Loucy (cell line): ENCODE measurements around the gene LYPLA2.

Experiments used
- H2AFZ ChIP-seq: fragments of 200-600 bp; sonication (generic); 2 replicates; pipeline ENCODE4 v1.6.0; 2016; ENCODE audit warnings: antibody characterized with exemption, mild to moderate bottlenecking, low read length, moderate library complexity
- H3F3A ChIP-seq: fragments of 200-600 bp; 2 replicates; pipeline ENCODE4 v1.6.0; 2016; ENCODE audit warnings: antibody characterized with exemption, low read depth, mild to moderate bottlenecking
- H3K27me3 ChIP-seq: fragments of 200-600 bp; sonication (generic); 2 replicates; pipeline ENCODE4 v1.6.1; 2014; ENCODE audit warnings: low read length, mild to moderate bottlenecking; ENCODE audit not compliant: insufficient read depth, poor library complexity, severe bottlenecking
- H3K36me3 ChIP-seq: fragments of 200-600 bp; sonication (generic); 2 replicates; pipeline ENCODE4 v1.6.1; 2016; ENCODE audit warnings: low read length; ENCODE audit not compliant: insufficient read depth
- H3K4me1 ChIP-seq: fragments of 200-600 bp; sonication (generic); 2 replicates; pipeline ENCODE4 v1.5.1; 2014; ENCODE audit warnings: low read length, mild to moderate bottlenecking; ENCODE audit not compliant: insufficient read depth, poor library complexity, severe bottlenecking
- H3K4me2 ChIP-seq: fragments of 200-600 bp; sonication (generic); 2 replicates; pipeline ENCODE4 v1.6.0; 2014; ENCODE audit warnings: antibody characterized with exemption, low read length, low read depth, mild to moderate bottlenecking; ENCODE audit not compliant: poor library complexity, severe bottlenecking
- H3K4me3 ChIP-seq: fragments of 200-600 bp; sonication (generic); 2 replicates; pipeline ENCODE4 v1.5.1; 2014; ENCODE audit warnings: low read length, mild to moderate bottlenecking, mixed read lengths; ENCODE audit not compliant: poor library complexity, severe bottlenecking
- H3K79me2 ChIP-seq: fragments of 200-600 bp; sonication (generic); 2 replicates; pipeline ENCODE4 v1.6.1; 2014; ENCODE audit warnings: low read length; ENCODE audit not compliant: insufficient read depth
- H3K9ac ChIP-seq: fragments of 200-600 bp; sonication (generic); 2 replicates; pipeline ENCODE4 v1.6.0; 2014; ENCODE audit warnings: mild to moderate bottlenecking, low read depth, low read length, moderate library complexity; ENCODE audit not compliant: poor library complexity, severe bottlenecking
- H3K9me2 ChIP-seq: fragments of 200-600 bp; sonication (generic); replicated peaks from 2 replicates; pipeline ENCODE4 v1.6.1; 2016; ENCODE audit warnings: low read depth, low read length, mixed read lengths
- H3K9me3 ChIP-seq: fragments of 200-600 bp; sonication (generic); 2 replicates; pipeline ENCODE4 v1.6.1; 2014; ENCODE audit warnings: mild to moderate bottlenecking, antibody characterized with exemption, low read length, low read depth; ENCODE audit not compliant: insufficient read depth
- H4K20me1 ChIP-seq: fragments of 200-600 bp; sonication (generic); 2 replicates; pipeline ENCODE4 v1.6.0; 2014; ENCODE audit warnings: antibody characterized with exemption, low read length, mild to moderate bottlenecking; ENCODE audit not compliant: insufficient read depth, poor library complexity, severe bottlenecking
- EZH2phosphoT487 ChIP-seq: fragments of 200-600 bp; IDR thresholded peaks from 2 replicates; pipeline ENCODE4 v1.6.1; 2018; ENCODE audit warnings: antibody characterized with exemption, mild to moderate bottlenecking, moderate library complexity, borderline replicate concordance
- TF ChIP-seq, protein P1 (sequence below): fragments of 200-600 bp; sonication (generic); conservative IDR thresholded peaks from 2 replicates; pipeline ENCODE4 v1.5.1; 2014; ENCODE audit warnings: mild to moderate bottlenecking, antibody characterized with exemption, low read length

The LYPLA2 gene

GRCh38 chr1:23743287-23744152 is 47.4 kb upstream of the LYPLA2 start, which contains the start of gene ELOA:
Gene ELOA, plus strand, starts transcription at chr1:23743471. Its CDS starts 33 bp downstream, at chr1:23743504.
- peak within 1 kb of the TSS; percentile 91 for H2AFZ ChIP-seq
- H3K4me3 ChIP-seq = peak within 1 kb of the TSS; percentile 89
- H3K4me1 ChIP-seq = peaks cover 35% of the 10 kb centered on the region
- H3K36me3 ChIP-seq = no peaks in the 10 kb centered on the region
- peak within 1 kb of the TSS; percentile 97 for H3K4me2 ChIP-seq
- H3K9me3 ChIP-seq = no peaks in the 10 kb centered on the region
- H3F3A ChIP-seq = no peaks in the 10 kb centered on the region
- H3K9me2 ChIP-seq = no peaks in the 10 kb centered on the region
- peak within 1 kb of the TSS; percentile 86 for H3K9ac ChIP-seq
- peaks cover 50% of the 10 kb centered on the region for H4K20me1 ChIP-seq
- H3K79me2 ChIP-seq = peaks cover 51% of the 10 kb centered on the region
- H3K27me3 ChIP-seq = no peaks in the 10 kb centered on the region
- TF ChIP-seq, protein P1, sequence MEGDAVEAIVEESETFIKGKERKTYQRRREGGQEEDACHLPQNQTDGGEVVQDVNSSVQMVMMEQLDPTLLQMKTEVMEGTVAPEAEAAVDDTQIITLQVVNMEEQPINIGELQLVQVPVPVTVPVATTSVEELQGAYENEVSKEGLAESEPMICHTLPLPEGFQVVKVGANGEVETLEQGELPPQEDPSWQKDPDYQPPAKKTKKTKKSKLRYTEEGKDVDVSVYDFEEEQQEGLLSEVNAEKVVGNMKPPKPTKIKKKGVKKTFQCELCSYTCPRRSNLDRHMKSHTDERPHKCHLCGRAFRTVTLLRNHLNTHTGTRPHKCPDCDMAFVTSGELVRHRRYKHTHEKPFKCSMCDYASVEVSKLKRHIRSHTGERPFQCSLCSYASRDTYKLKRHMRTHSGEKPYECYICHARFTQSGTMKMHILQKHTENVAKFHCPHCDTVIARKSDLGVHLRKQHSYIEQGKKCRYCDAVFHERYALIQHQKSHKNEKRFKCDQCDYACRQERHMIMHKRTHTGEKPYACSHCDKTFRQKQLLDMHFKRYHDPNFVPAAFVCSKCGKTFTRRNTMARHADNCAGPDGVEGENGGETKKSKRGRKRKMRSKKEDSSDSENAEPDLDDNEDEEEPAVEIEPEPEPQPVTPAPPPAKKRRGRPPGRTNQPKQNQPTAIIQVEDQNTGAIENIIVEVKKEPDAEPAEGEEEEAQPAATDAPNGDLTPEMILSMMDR = no peak
- TF ChIP-seq EZH2phosphoT487 = no peak

DNA sequence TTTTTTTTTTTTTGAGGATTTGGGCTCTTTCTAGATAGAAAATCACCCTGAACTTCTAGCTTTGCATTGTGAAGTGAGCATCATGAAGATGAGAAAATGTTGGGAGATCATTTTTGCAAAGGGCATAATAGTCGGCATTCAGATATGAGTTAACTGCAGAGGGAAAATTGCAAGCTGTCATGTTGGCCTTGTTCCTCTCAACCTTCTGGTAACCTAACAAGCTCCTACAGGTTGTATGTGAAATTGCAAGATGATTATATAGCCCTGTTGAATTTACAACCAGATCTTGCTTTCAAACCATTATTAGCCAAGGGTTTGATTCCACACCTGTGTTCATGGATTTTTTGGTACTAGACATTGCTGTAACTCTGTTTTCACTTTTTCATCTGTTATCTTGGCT is 45.4 kb upstream of the LYPLA2 start:
- peak overlapping the region; percentile 97 for H3K4me2 ChIP-seq
- H2AFZ ChIP-seq = no peak overlapping the region
- peaks cover 64% of the 10 kb centered on the region for H3K79me2 ChIP-seq
- H3K4me1 ChIP-seq = peaks cover 40% of the 10 kb centered on the region
- TF ChIP-seq, protein P1 = peak; percentile 60
- TF ChIP-seq EZH2phosphoT487 = no peak
- H4K20me1 ChIP-seq = peaks cover 59% of the 10 kb centered on the region
- peak overlapping the region; percentile 89 for H3K4me3 ChIP-seq
- no peaks in the 10 kb centered on the region for H3F3A ChIP-seq
- no peaks in the 10 kb centered on the region for H3K9me3 ChIP-seq
- H3K36me3 ChIP-seq = peaks cover 12% of the 10 kb centered on the region; the same call in 1 of the 2 replicates
- peak overlapping the region; percentile 86 for H3K9ac ChIP-seq
- H3K9me2 ChIP-seq = no peaks in the 10 kb centered on the region
- no peaks in the 10 kb centered on the region for H3K27me3 ChIP-seq

DNA sequence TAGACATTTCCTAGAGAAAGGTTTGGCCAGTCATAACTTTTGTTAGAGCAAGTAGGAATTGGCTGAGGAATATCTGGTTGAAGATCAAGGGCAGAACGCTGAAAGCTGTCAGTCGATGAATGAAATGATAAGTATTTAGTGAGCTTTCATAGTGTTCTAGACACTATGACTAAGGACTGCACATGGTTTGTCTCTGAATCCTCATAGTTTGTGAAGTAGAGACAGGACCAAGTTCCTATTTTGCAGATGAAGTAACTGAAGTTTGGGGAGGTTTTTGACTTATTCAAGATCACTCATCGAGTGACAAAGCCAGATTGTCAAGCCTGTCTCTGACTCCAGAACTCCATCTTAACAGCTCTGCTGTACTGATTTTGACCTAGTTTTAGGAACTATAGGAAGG is 42.9 kb upstream of the LYPLA2 start:
- H3K79me2 ChIP-seq = peaks cover 74% of the 10 kb centered on the region
- peaks cover 37% of the 10 kb centered on the region for H3K36me3 ChIP-seq
- H3K9me2 ChIP-seq = no peaks in the 10 kb centered on the region
- H3K9me3 ChIP-seq = no peaks in the 10 kb centered on the region
- H3K27me3 ChIP-seq = no peaks in the 10 kb centered on the region
- no peaks in the 10 kb centered on the region for H3F3A ChIP-seq
- H3K4me1 ChIP-seq = peaks cover 35% of the 10 kb centered on the region
- peak overlapping the region; percentile 53 for H3K4me2 ChIP-seq
- TF ChIP-seq, protein P1 = no peak
- no peak for TF ChIP-seq EZH2phosphoT487
- H4K20me1 ChIP-seq = peaks cover 75% of the 10 kb centered on the region
- no peak overlapping the region for H3K4me3 ChIP-seq
- no peak overlapping the region for H2AFZ ChIP-seq
- H3K9ac ChIP-seq = no peak overlapping the region
